GM15510 (cell line): Measurements from ENCODE around the gene TC2N.

Experiments used
- POLR2A ChIP-seq: IDR thresholded peaks from 3 replicates; pipeline ENCODE4 v1.6.1; 2011; ENCODE audit warnings: borderline replicate concordance; ENCODE audit not compliant: insufficient read length; ENCODE audit errors: extremely low read depth

The TC2N gene

DNA sequence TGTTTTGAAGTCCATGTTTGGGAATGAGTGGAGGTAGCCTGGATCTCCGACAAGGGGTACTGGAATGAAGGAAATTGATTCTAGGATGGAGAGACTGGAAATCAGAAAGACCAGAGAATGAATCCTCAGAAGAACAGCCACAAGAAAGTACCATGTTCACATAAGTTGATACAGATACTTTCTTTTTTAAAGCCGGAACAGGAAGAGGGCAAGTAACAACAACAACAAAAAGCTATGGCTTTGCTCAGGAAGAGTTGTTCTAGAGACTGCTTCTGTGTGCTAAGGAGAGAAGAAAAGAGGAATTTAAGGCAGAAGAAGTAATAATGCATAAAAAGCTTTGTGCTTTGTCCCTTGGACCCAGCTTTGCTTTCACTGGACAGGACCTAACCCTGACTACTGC is 6.2 kb downstream of the TC2N start:
- TF ChIP-seq POLR2A: no peak

- TF ChIP-seq POLR2A: no peak
Measured at GRCh38 chr14:91860238-91860637, 7.1 kb downstream of the TC2N start.

DNA sequence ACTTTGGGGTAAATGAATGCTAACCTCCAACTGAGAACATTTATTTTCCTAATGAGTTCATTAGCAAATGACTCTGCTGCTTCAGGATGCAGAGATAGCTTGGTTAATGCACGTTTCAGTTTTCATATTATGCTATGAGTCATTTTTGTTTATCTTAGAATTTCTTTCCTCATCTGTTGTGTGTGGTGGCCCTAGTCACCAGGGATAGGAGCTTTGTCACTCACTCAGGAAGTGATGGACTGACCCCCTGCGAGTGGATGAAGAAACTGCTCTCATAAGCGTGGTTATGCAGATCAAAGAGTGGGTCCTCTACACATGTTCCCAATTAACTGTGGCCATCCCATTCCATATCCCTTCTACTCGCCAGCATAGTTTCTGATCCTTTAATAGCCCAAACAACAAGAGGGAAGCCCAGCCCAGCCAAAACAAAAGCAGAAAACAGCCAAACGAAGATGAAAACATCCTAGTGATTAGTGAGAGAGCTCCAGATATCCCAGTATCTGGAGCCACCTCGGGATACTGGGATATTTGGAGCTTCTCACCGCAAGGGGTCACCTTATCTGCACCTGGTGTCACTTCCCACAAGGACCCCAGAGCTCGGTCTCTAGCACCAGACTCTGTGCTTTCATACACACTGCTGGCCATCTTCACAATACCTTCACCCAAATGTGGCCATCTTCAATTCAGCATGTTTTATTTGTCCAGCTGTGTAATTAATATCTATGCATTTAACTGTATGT is 8.6 kb downstream of the TC2N start:
- TF ChIP-seq POLR2A: no peak

DNA sequence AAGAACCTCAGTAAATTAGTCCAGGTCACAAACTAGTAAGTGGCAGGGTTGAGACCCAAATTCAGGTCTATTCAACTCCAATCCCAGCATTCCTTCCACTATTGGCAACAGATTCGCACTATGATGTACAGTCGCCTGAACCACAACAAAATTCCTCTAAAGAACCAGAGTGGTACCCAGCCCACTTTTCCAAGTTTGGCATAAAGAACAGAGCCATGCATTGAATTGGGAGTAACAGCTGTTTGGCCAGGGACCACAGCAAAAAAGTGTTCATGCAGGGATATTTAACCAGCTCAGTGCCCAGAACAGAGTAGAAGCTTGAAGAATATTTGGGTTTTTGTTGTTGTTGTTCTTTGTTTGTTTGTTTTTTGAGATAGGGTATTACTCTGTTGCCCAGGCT is 9.7 kb downstream of the TC2N start:
- no peak for TF ChIP-seq POLR2A

DNA sequence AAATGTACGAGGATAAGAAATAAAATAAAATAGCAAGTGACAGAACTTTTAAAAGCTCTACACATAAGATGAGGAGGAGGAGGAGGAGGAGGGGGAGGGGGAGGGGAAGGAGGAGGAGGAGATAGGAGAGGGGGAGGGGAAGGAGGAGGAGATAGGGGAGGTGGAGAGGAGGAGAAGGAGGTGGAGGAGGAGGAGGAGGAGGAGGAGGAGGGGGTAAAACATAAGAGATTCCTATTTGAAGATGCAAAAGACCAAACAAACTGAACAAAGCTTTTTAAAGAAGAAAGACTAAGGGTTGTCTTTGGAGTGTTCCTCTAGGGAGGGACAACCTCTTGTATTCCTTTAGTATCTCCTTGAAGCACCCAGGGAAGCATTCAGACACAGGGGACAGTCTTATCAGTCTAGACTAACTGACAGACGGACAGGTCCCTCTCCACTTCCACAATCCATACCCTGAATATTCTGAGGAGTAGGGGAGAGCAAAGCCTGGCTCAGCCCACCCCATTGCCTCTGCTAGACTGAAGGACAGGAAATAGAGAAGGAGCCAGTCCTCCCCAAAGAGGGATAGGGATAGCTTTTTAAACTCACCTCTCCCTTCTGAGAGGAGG is 12.9 kb downstream of the TC2N start:
- no peak for TF ChIP-seq POLR2A

DNA sequence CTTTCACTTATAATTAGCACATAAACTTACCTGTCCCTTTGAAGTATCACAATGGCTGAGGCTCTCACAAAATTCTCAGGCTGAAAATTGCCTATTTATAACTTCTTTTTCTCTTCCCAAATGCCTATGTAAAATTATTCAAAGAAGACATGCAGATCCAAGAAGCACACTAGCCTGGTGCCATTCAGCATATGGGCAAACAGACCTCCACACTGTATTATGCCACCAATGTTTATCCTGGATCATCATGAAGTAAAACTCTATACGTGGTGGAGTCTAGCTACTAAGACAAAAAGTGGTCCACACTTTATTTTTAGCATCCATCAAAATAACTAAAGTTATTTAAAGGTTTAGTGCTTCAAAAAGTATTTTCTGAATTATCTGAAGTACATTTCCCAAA is 15.8 kb downstream of the TC2N start:
- TF ChIP-seq POLR2A: no peak

DNA sequence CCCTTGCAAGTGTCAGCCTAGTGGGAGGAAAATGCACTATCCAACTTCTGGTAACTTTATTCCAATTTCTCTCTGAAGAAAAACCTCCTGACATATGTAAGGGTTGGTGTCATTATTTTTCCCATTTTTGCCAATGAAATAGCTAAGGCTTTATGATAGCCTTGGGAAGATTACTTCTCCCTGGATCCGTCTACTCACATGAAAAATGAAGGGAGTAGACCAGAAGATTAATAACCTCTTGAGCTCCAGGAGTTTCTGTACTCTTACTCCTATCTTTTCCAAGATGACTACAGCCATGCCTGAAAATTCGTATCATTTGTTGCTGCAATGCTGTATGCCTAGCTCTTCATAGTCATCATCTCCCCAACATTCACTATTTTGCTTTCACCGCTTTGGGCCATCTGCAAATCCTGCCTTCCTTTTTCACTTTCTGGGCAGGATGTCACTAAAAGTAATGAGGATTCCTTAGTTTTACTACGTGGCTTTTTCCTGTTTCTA is 18.8 kb downstream of the TC2N start:
- no peak for TF ChIP-seq POLR2A

GRCh38 chr14:91847693-91848092 is 19.6 kb downstream of the TC2N start:
- TF ChIP-seq POLR2A: no peak

- TF ChIP-seq POLR2A: no peak
Measured at GRCh38 chr14:91845652-91846051, 21.7 kb downstream of the TC2N start.

DNA sequence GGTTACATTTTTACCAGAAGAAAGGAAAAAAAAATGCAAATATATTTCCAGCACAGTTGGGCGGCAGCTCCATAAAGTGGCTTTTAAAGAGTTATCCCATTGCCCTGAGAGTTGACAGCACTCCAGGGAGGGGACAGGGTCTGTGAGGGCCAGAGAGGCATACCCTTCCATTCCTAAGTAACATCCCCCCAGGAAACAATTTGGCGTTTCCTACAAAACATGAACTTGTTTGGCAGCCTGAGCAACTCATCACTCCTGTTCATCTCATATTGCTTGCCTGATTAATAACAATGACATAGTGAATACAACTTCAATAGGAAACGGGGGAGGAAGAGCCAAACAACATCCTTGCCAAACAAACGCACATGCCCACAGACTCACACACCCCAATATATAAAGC is 23.3 kb downstream of the TC2N start:
- TF ChIP-seq POLR2A: no peak

GRCh38 chr14:91843437-91843836 is 23.9 kb downstream of the TC2N start:
- no peak for TF ChIP-seq POLR2A

DNA sequence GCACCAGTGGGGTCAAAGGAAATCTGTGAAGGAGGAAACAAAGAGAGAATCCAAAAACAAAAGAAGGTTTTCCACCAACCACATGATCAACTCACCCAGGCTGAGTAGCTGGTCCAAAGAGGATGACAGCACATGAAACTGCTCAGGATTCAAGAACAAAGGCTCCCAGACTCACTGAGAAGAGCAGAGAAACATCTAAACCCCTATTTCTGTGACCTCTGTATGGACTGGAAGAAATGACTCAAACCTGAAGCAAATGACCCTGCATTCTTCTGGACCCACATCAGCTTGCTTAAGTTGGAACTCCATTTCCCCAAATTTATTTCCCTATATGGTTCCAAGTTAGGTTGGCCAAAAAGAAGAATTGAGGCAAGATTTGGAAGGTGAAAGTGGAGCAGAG is 26.3 kb downstream of the TC2N start:
- TF ChIP-seq POLR2A: no peak

- TF ChIP-seq POLR2A: no peak
Measured at GRCh38 chr14:91839749-91840148, 27.6 kb downstream of the TC2N start.

DNA sequence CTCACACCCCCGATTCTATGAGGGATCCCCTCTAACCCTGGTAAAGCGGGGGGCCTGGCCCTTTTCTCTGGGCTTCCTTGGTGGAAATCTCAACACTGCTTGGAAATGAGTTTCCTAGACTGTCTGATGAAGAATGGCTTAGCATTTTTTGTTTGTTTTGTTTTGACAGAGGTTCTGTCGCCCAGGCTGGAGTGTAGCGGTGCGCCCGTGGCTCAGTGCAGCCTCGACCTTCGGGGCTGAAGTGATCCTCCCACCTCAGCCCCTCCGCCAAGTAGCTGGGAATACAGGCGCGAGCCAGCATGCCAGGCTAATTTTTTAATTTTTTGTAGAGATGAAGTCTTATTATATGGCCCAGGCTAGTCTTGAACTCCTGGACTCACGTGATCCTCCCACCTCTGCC is 30.3 kb downstream of the TC2N start:
- no peak for TF ChIP-seq POLR2A

GRCh38 chr14:91835920-91836843 is 31.2 kb downstream of the TC2N start:
- no peak for TF ChIP-seq POLR2A

- no peak for TF ChIP-seq POLR2A
Measured at GRCh38 chr14:91835197-91835919, 32.0 kb downstream of the TC2N start.

GRCh38 chr14:91834571-91834970 is 32.8 kb downstream of the TC2N start:
- TF ChIP-seq POLR2A: no peak
